Thyroid gland (tissue), 4 donors: ENCODE measurements around the gene TSFM. TPM values are rescaled to one million over a fixed set of nuclear protein-coding genes. Genes with fewer than 3 reads are reported as not detected.

Source experiments
- DNase-seq, 2 donors: peaks; one replicate each; pipeline ENCODE4 v3.0.0-alpha.2; 2019
- H3K27ac ChIP-seq, 3 donors: fragments of 200-600 bp; sonication (generic); 1 replicate in 2 of 3; 2 replicates in 1 of 3; pipeline ENCODE4 v1.5.1; 2016 to 2019; ENCODE audit warnings: mild to moderate bottlenecking in 1 of 3, moderate library complexity in 1 of 3
- H3K27me3 ChIP-seq: fragments of 200-600 bp; sonication (generic); one replicate; pipeline ENCODE4 v1.5.1; 2019
- H3K36me3 ChIP-seq, 2 donors: fragments of 200-600 bp; sonication (generic); one replicate each; pipeline ENCODE4 v1.5.1; 2016 to 2019
- H3K4me1 ChIP-seq, 2 donors: fragments of 200-600 bp; sonication (generic); one replicate each; pipeline ENCODE4 v1.5.1; 2017 to 2019
- H3K4me3 ChIP-seq, 3 donors: fragments of 200-600 bp; sonication (generic); replicated peaks in 1 of 3; 1 replicate in 2 of 3; 2 replicates in 1 of 3; pipeline ENCODE4 v1.5.1; 2016; ENCODE audit warnings: mild to moderate bottlenecking in 1 of 3
- H3K9me3 ChIP-seq: fragments of 200-600 bp; sonication (generic); one replicate; pipeline ENCODE4 v1.5.1; 2017
- CTCF ChIP-seq, 6 experiments: fragments of 200-600 bp in 3 of 6; fragments of 450-650 bp in 3 of 6; sonication (generic) in 3 of 6; IDR thresholded peaks; one replicate each; pipeline ENCODE4 v1.5.1; 2016 to 2019; ENCODE audit warnings: antibody characterized with exemption in 6 of 6, mild to moderate bottlenecking in 2 of 6, inconsistent platforms in 1 of 6, moderate library complexity in 1 of 6
- POLR2A ChIP-seq, 2 donors: fragments of 450-650 bp; IDR thresholded peaks; one replicate each; pipeline ENCODE4 v1.6.1; 2017; ENCODE audit warnings: antibody characterized with exemption in 2 of 2, mild to moderate bottlenecking in 2 of 2, moderate library complexity in 1 of 2
- WGBS, 2 donors: methylation state at CpG; one replicate each; pipeline ENCODE4 v1.1.5; 2017; 5-methylcytosine and 5-hydroxymethylcytosine counted together
- intact Hi-C: fragments of 100-400 bp; cut with DNase I; formaldehyde crosslinking; loops from one replicate; pipeline ENCODE4 v1.15.1; 2023
- total RNA-seq, 4 donors: library from RNA; depleted of rRNA; stranded (reverse); fragments of >200 nt; gene quantifications; one replicate each; pipeline ENCODE4 v1.2.3, GENCODE V29; 2016

TSFM gene
- total RNA-seq, 4 donors from 2014 or later, result 19.4 to 32.0 (median 25.5) TPM

GRCh38 chr12:57751788-57752667 is 30.6 kb upstream of the TSFM start, which contains the start of gene CDK4:
Gene CDK4 (minus strand): TSS chr12:57752310. CDS start chr12:57751717, 593 bp downstream.
- Histone ChIP-seq H3K27ac (peak within 1 kb of the TSS; percentile 63 to 84 (median 84)), H3K4me3 (peak within 1 kb of the TSS; percentile 2 to 71 (median 68)), H3K9me3 (no peaks in the 10 kb centered on the region), H3K4me1 (peaks cover 22 to 39% of the 10 kb centered on the region in 2 donors), H3K27me3 (no peaks in the 10 kb centered on the region), H3K36me3 (peaks cover 21 to 25% of the 10 kb centered on the region in 2 donors)
- intact Hi-C loops, result no loop called here
- 0% methylated on average over 41 to 44 of the region's 58 CpGs for WGBS, 2 donors
- DNase-seq, result peak; percentile 100
- TF ChIP-seq CTCF (IDR thresholded peaks at IDR 0.05) (peak in 1 of 6 experiments; percentile 21), POLR2A (IDR thresholded peaks at IDR 0.05) (peak; percentile 31 to 85)

- TF ChIP-seq CTCF (IDR thresholded peaks at IDR 0.05) (no peak), POLR2A (IDR thresholded peaks at IDR 0.05) (no peak)
- no peak for DNase-seq
- Histone ChIP-seq H3K9me3 (no peaks in the 10 kb centered on the region), H3K27ac (peak overlapping the region; percentile 3 to 37 (median 32)), H3K36me3 (peaks cover 14 to 19% of the 10 kb centered on the region in 2 donors), H3K4me3 (no peak overlapping the region), H3K27me3 (no peaks in the 10 kb centered on the region), H3K4me1 (peaks cover 22 to 39% of the 10 kb centered on the region in 2 donors)
- intact Hi-C loops, result no loop called here
- WGBS, 2 donors, result 3 to 4% methylated on average over 4 to 5 of the region's 5 CpGs
Measured at GRCh38 chr12:57752668-57753000, 30.0 kb upstream of the TSFM start.

- H3K9me3 ChIP-seq, result no peaks in the 10 kb centered on the region
- H3K36me3 ChIP-seq, result peaks cover 10 to 15% of the 10 kb centered on the region in 2 donors
- H3K27ac ChIP-seq, result peak overlapping the region in 2 of 3 donors; percentile 17 to 74
- H3K27me3 ChIP-seq, result no peaks in the 10 kb centered on the region
- peak overlapping the region in 1 of 3 donors; percentile 79 for H3K4me3 ChIP-seq
- DNase-seq, result no peak
- H3K4me1 ChIP-seq, result peaks cover 22 to 39% of the 10 kb centered on the region in 2 donors
- 40 to 46% methylated on average over 1 of the region's 1 CpG for WGBS, 2 donors
- intact Hi-C loops, result no loop called here
- TF ChIP-seq CTCF (IDR thresholded peaks at IDR 0.05) (no peak), POLR2A (IDR thresholded peaks at IDR 0.05) (no peak)
Measured at GRCh38 chr12:57753756-57754337, 28.7 kb upstream of the TSFM start.

GRCh38 chr12:57754411-57755193 is 28.0 kb upstream of the TSFM start, which contains the start of gene MARCHF9:
Gene MARCHF9 (plus strand): TSS chr12:57755103. CDS start chr12:57755529, 426 bp downstream.
- peak within 1 kb of the TSS; percentile 19 to 79 (median 22) for H3K4me3 ChIP-seq
- H3K9me3 ChIP-seq, result no peaks in the 10 kb centered on the region
- WGBS, 2 donors, result 3 to 4% methylated on average over 17 to 20 of the region's 41 CpGs
- H3K27ac ChIP-seq, result peak within 1 kb of the TSS; percentile 35 to 74 (median 46)
- H3K36me3 ChIP-seq, result peaks cover 10 to 11% of the 10 kb centered on the region in 2 donors
- TF ChIP-seq CTCF (IDR thresholded peaks at IDR 0.05) (no peak), POLR2A (IDR thresholded peaks at IDR 0.05) (peak in 1 of 2 donors; percentile 35)
- peak; percentile 87 to 91 for DNase-seq
- peaks cover 22 to 39% of the 10 kb centered on the region in 2 donors for H3K4me1 ChIP-seq
- intact Hi-C loops, result no loop called here
- no peaks in the 10 kb centered on the region for H3K27me3 ChIP-seq
